HepG2 (cell line): ENCODE measurements around the gene TRMU.

Source experiments
- ARID4A ChIP-seq: sonication (generic); formaldehyde crosslinking; IDR thresholded peaks from 2 replicates; pipeline ENCODE4 v1.5.0; 2020; ENCODE audit warnings: mild to moderate bottlenecking, missing genetic modification reagents, borderline replicate concordance
- BRF2 ChIP-seq: sonication (generic); formaldehyde crosslinking; IDR thresholded peaks from 2 replicates; pipeline ENCODE4 v1.8.1; 2022; ENCODE audit warnings: mild to moderate bottlenecking, missing genetic modification reagents
- PREB ChIP-seq: sonication (generic); formaldehyde crosslinking; IDR thresholded peaks from 2 replicates; pipeline ENCODE4 v1.4.0; 2020; ENCODE audit warnings: missing genetic modification reagents
- SP4 ChIP-seq: sonication (generic); formaldehyde crosslinking; IDR thresholded peaks from 2 replicates; pipeline ENCODE4 v1.8.1; 2023; ENCODE audit warnings: mild to moderate bottlenecking, missing genetic modification reagents
- TCF12 ChIP-seq, 2 experiments: fragments of 450-650 bp in 1 of 2; sonication (generic) in 1 of 2; formaldehyde crosslinking in 1 of 2; IDR thresholded peaks; 2 replicates each; pipeline versions ENCODE4 v1.6.1 to v1.8.0; 2017 to 2022; ENCODE audit warnings: antibody characterized with exemption in 1 of 2, mild to moderate bottlenecking in 1 of 2, missing genetic modification reagents in 1 of 2, moderate library complexity in 1 of 2
- TEF ChIP-seq: sonication (generic); formaldehyde crosslinking; IDR thresholded peaks from 2 replicates; pipeline ENCODE4 v1.5.0; 2020; ENCODE audit warnings: missing genetic modification reagents
- ZNF7 ChIP-seq: IDR thresholded peaks from 2 replicates; pipeline ENCODE4 v1.6.1; 2016; ENCODE audit warnings: missing biosample characterization, missing genetic modification reagents

- TF ChIP-seq ARID4A (CRISPR knock-in tag) = no peak
- TF ChIP-seq ZNF7 (CRISPR knock-in tag) = no peak
- no peak for TF ChIP-seq BRF2 (CRISPR knock-in tag)
- TF ChIP-seq SP4 (CRISPR knock-in tag) = no peak
- TF ChIP-seq PREB (CRISPR knock-in tag) = no peak
- TF ChIP-seq TEF (CRISPR knock-in tag) = no peak
- no peak for TF ChIP-seq TCF12 (IDR thresholded peaks at IDR 0.05)
- no peak for TF ChIP-seq TCF12 (CRISPR knock-in tag; IDR thresholded peaks at IDR 0.05)
These were observed 36.2 kb downstream of the TRMU start for GRCh38 chr22:46371623-46372226.
